GM18526 (cell line): ENCODE measurements around the gene CMSS1.

Experiments
- POLR2A ChIP-seq: IDR thresholded peaks from 3 replicates; pipeline ENCODE4 v1.6.1; 2011; ENCODE audit not compliant: insufficient read length; ENCODE audit errors: extremely low read depth

Gene CMSS1

DNA sequence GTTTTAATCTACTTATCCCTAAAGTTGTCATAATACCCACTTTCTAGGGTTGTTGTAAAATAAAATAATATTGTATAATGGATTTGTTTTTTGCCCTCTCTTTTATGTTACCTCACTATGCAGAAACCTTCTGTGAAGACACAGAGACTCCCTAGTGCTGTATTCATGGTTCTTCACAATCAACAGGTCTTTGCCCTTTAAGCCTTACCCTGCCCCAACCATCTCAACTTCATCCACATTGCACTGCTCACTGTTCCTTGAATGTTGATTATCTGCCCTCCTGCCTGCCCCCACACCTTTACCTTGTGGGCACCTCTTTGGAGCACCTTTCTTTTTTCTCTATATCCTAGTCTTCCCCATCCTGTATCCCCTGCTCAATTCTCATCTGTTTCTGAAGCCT is 21.1 kb downstream of the CMSS1 start:
- no peak for TF ChIP-seq POLR2A

- no peak for TF ChIP-seq POLR2A
Observed at GRCh38 chr3:99839613-99840012, 22.0 kb downstream of the CMSS1 start.

GRCh38 chr3:99842826-99843589 is 25.3 kb downstream of the CMSS1 start:
- TF ChIP-seq POLR2A: no peak

DNA sequence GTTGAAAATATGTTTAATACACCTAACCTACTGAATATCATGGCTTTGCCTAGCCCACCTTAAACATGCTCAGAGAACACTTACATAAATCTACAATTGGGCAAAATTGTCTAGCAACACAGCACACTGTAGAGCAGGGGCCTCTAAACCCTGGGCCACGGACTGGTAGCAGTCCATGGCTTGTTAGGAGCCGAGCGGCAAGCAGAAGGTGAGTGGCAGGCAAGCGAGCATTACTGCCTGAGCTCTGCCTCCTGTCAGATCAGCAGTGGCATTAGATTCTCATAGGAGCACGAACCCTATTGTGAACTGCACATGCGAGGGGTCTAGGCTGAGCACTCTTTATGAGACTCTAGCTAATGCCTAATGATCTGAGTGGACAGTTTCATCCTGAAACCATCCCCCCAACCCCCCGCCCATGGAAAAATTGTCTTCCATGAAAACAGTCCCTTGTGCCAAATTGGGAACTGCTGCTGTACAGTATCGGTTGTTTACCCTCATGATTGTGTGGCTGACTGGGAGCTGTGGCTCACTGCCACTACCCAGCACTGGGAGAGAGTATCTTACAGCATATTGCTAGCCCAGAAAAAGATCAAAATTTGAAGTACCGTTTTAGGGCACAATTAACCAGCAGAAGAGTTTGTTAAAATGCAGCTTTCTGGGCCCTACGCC is 26.1 kb downstream of the CMSS1 start:
- TF ChIP-seq POLR2A: no peak

- TF ChIP-seq POLR2A: no peak
Observed at GRCh38 chr3:99845331-99845730, 27.7 kb downstream of the CMSS1 start.

GRCh38 chr3:99845999-99846398 is 28.3 kb downstream of the CMSS1 start:
- TF ChIP-seq POLR2A: no peak

DNA sequence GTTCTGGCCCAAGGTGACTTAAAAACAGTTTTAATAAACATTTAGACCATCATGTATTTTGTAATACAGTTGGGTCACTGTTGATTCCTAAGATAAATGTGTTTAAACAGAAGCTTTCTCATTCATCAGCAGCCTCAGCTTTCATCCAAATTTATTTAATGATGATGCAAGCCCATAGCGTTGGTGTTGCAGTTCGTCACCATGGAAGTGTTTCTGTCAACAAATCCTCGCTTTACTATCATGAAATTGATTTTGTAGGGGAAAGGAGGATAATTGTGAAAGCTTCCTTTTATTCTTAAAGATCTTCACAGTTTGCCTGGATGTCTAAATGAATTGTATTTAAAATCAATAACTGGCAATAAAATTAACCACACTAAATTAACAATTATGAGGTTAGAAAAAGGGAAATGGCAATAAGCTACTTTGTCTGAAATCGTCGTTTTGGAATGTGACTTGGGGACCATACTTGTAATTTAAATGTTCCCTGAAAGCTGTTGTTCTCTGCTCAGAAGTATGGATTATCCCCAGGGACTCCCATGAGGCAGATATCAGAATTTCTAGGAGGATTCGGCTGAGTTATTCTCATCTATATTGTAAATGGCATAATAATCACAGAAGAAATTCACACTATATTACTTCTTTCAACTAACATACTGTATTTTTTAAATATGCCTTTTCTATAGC is 29.0 kb downstream of the CMSS1 start:
- no peak for TF ChIP-seq POLR2A

DNA sequence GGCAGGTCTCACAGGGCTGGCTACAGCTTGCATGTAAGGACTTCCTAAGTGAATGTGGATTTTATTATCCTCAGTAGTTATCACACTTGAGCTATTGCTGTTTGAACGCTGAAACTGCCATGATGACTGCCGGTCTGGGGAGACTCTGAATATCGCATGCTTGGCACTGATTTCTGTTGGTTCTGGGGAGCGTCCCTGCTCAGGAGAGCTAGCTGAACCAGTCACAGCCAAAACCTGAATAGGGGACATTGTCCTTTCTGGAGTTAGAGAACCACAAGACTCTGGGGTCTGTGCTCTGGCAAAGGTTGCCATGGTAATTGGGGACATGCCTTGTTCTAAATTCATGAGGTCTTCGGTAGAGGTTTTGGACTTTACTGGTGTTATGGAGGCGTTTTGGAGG is 30.8 kb downstream of the CMSS1 start:
- no peak for TF ChIP-seq POLR2A

DNA sequence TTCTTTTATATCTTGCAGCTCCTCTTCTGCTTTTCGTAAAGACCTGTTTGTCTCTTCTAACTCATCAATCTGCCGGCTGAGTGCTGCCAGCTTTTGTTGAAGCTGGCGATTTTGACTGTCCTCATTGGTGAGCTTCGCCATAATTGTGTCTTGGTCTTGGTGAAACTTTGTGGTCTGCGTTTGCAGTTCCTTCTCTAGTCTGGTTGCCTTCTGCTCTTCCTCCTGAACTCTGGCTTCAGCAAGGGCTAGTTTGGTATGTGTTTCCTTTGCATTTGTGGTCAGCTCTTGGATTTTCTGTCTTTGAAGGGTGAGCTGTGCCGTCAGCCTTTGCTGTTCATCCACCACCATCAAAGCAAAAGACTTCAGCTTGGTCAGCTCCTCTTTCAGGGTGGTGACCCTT is 32.9 kb downstream of the CMSS1 start:
- TF ChIP-seq POLR2A: no peak

DNA sequence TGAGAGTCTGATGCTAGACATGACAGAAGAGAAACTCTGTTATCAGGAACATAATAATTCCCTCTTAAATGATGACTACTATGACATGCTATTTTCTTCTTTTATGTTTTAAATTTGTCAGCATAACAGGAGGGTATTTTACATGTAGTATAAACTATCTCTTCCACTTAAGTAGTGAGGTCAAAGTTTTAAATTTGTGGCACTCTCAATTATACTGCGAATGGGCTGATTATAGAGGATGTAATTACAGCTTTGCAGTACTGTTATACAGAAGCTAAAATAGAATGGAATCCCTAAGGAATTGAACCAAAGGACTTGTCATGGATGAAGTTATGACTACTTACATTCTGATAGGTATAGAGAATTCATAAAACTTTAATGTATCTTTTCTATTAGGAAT is 34.3 kb downstream of the CMSS1 start:
- TF ChIP-seq POLR2A: no peak

- no peak for TF ChIP-seq POLR2A
Observed at GRCh38 chr3:99852851-99853250, 35.2 kb downstream of the CMSS1 start.

DNA sequence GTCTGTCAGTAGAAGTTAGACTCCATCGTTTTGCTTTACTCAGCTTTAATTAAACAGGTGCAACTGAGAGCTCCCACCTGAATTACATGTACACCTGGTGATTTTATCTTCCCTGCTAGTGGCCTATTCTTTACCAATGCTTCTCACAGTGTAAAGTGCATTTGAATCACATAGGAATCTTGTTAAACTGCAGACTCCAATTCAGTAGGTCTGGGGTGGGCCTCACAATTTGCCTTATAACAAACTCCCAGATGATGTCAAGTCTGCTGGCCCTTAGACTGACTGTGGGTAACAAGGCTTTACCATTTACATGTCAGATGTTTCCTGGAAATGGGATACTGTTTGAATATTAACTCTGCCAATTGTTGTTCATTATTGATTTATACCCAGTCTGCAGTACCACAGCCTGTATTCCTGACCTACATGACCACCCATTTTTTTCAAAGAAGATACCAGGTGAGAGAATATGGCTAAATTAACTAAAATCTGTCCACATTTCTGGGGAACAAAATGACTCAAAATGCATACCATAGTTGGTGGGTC is 37.2 kb downstream of the CMSS1 start:
- no peak for TF ChIP-seq POLR2A

- no peak for TF ChIP-seq POLR2A
Observed at GRCh38 chr3:99855900-99856299, 38.2 kb downstream of the CMSS1 start.

- TF ChIP-seq POLR2A: no peak
Observed at GRCh38 chr3:99856437-99857220, 39.0 kb downstream of the CMSS1 start.

DNA sequence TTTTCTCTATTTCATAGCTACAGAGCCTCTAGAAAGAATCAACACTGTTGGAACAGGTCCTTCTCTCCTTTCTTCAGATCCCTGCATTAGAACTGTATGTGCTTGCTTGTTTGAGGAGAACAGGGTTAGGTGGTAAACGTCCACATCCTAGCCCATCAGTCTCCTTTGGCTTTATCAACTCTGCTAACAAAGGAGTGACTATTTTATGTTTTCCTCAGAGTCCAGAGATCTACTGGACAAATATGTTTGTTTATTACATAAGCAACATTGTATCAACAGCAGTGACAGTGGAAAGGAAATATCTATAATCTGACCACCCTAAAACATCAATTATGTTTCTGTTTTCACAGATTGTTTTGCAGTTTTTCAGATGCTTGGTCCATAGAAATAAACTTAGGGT is 39.6 kb downstream of the CMSS1 start:
- TF ChIP-seq POLR2A: no peak
